Upper lobe of left lung (tissue), 6 donors: Measurements from ENCODE around the gene CSF1R. TPM values are rescaled to one million over a fixed set of nuclear protein-coding genes. Genes with fewer than 3 reads are reported as not detected.
A peak's percentile ranks its signal among the peaks of the same experiment; 100 is the strongest.

Experiments used
- ATAC-seq, 2 donors: fragments of 200-7000 bp; cut with Tn5 transposase; one replicate each; pipeline ENCODE4 v1.9.1; 2022; ENCODE audit warnings: mild to moderate bottlenecking in 2 of 2, moderate library complexity in 2 of 2; ENCODE audit not compliant: low FRiP score in 2 of 2
- DNase-seq, 2 donors: peaks; one replicate each; pipeline ENCODE4 v3.0.0-alpha.2; 2019 to 2020
- H3K27ac ChIP-seq, 4 donors: fragments of 200-600 bp; sonication (generic); one replicate each; pipeline ENCODE4 v1.5.1; 2016 to 2019
- H3K27me3 ChIP-seq, 4 donors: fragments of 200-600 bp; sonication (generic); one replicate each; pipeline ENCODE4 v1.5.1; 2017 to 2019
- H3K36me3 ChIP-seq, 4 donors: fragments of 200-600 bp; sonication (generic); one replicate each; pipeline ENCODE4 v1.5.1; 2016 to 2019
- H3K4me1 ChIP-seq, 4 donors: fragments of 200-600 bp; sonication (generic); one replicate each; pipeline ENCODE4 v1.5.1; 2018 to 2019
- H3K4me3 ChIP-seq, 4 donors: fragments of 200-600 bp; sonication (generic); one replicate each; pipeline ENCODE4 v1.5.1; 2017 to 2019; ENCODE audit warnings: mild to moderate bottlenecking in 2 of 4, moderate library complexity in 1 of 4
- H3K9me3 ChIP-seq, 4 donors: fragments of 200-600 bp; sonication (generic); one replicate each; pipeline ENCODE4 v1.5.1; 2018 to 2019
- EP300 ChIP-seq, 4 donors: sonication (generic); formaldehyde crosslinking; IDR thresholded peaks; one replicate each; pipeline ENCODE4 v1.5.1; 2017; ENCODE audit warnings: antibody characterized with exemption in 4 of 4, control low read depth in 2 of 4
- POLR2A ChIP-seq, 4 donors: fragments of 450-650 bp; IDR thresholded peaks; one replicate each; pipeline ENCODE4 v1.5.1; 2016 to 2017; ENCODE audit warnings: antibody characterized with exemption in 4 of 4, mild to moderate bottlenecking in 2 of 4
- POLR2AphosphoS5 ChIP-seq, 2 donors: sonication (generic); formaldehyde crosslinking; IDR thresholded peaks; one replicate each; pipeline ENCODE4 v1.5.1; 2017; ENCODE audit warnings: antibody characterized with exemption in 2 of 2
- WGBS, 2 donors: methylation state at CpG; one replicate each; pipeline ENCODE4 v1.1.5; 2017 to 2018; 5-methylcytosine and 5-hydroxymethylcytosine counted together
- total RNA-seq, 6 donors: library from RNA; depleted of rRNA in 4 of 6; stranded (reverse); fragments of >200 nt in 4 of 6; gene quantifications; one replicate each; pipeline versions ENCODE4 v1.1.0 to v1.2.1, GENCODE V29; 2016 to 2021
- TF ChIP-seq, protein P1 (sequence below), 6 experiments: fragments of 450-650 bp in 4 of 6; fragments of 200-600 bp in 2 of 6; sonication (generic) in 2 of 6; IDR thresholded peaks; one replicate each; pipeline ENCODE4 v1.5.1; 2016 to 2019; ENCODE audit warnings: antibody characterized with exemption in 6 of 6
- donor health status: DM: no; HTN: no; CAD: no; lungs with moderate emphysema.
- donor health status: DM: no; HTN: yes; CAD: no; lungs with severe emphysema.

Gene CSF1R
- total RNA-seq, 6 donors from 2014 or later: 13.9 to 101 (median 57.9) TPM

DNA sequence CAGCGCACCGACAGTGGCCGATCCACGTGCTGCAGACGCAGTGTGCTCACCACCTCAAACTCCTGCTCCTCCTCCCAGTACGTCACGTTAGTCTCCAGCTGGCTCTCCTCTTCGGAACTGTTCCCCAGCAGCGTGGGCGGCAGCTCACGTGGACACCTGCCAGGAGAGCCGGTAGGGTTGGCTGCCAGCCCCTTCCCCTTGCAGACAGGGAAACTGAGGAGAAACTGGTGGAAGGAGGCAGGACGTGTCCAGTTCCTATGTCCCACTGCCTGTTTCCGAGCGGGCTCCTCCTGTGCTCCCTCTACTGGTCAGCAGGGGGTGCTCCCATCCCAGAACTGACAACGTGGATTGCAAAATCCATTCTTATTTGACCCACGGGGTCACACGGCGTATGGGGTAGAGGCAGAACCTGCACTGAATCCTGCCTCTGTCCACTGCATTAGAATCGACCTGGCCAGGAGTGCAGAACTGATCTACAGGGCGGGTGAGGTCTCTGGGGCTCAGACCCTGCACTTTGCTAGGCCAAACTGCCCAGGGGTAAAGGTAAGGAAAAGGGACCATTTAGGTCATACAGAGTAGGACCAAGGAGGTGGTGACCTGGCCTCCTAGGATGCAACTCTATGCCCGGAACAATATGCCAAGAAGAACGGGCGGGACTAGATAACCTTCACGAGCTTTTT lies 43.6 kb upstream of the CSF1R start:
- TF ChIP-seq, protein P1, sequence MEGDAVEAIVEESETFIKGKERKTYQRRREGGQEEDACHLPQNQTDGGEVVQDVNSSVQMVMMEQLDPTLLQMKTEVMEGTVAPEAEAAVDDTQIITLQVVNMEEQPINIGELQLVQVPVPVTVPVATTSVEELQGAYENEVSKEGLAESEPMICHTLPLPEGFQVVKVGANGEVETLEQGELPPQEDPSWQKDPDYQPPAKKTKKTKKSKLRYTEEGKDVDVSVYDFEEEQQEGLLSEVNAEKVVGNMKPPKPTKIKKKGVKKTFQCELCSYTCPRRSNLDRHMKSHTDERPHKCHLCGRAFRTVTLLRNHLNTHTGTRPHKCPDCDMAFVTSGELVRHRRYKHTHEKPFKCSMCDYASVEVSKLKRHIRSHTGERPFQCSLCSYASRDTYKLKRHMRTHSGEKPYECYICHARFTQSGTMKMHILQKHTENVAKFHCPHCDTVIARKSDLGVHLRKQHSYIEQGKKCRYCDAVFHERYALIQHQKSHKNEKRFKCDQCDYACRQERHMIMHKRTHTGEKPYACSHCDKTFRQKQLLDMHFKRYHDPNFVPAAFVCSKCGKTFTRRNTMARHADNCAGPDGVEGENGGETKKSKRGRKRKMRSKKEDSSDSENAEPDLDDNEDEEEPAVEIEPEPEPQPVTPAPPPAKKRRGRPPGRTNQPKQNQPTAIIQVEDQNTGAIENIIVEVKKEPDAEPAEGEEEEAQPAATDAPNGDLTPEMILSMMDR (IDR thresholded peaks at IDR 0.05): peak; percentile 74 to 91 (median 88)
- TF ChIP-seq EP300 (IDR thresholded peaks at IDR 0.05) (no peak), POLR2A (IDR thresholded peaks at IDR 0.05) (no peak), POLR2AphosphoS5 (IDR thresholded peaks at IDR 0.05) (peak in 1 of 2 donors; percentile 32)
- no peak overlapping the region for H3K27ac ChIP-seq
- 34 to 58% methylated on average over 19 to 25 of the region's 25 CpGs for WGBS, 2 donors
- no peaks in the 10 kb centered on the region for H3K27me3 ChIP-seq
- no peaks in the 10 kb centered on the region for H3K9me3 ChIP-seq
- DNase-seq (peak; percentile 53 to 84), ATAC-seq (peak; percentile 72 to 89)
- peak overlapping the region in 1 of 4 donors; percentile 4 for H3K4me3 ChIP-seq
- peaks cover 0 to 25% (median 2%) of the 10 kb centered on the region in 4 donors for H3K36me3 ChIP-seq
- peaks cover 9 to 14% (median 13%) of the 10 kb centered on the region in 4 donors for H3K4me1 ChIP-seq

DNA sequence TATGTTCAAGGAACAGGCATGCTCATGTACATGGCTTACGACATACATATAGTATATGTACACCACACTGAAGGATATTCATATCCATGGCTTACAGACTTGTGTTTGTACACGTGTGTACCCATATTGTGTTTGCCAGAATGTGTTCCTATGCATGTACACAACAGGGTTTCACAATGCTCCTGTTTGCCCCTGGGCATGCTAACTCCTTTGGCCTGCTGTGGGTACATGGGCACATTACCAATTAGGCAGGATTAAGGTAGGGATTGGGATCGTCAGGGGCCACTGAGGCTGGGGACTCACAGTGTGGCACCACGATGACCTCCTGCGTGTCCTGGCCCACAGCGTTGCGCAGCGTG lies 43.1 kb upstream of the CSF1R start:
- 76 to 90% methylated on average over 4 to 8 of the region's 8 CpGs for WGBS, 2 donors
- Histone ChIP-seq H3K27me3 (no peaks in the 10 kb centered on the region), H3K36me3 (peaks cover 0 to 27% (median 2%) of the 10 kb centered on the region in 4 donors), H3K4me3 (no peak overlapping the region), H3K4me1 (peaks cover 9 to 14% (median 13%) of the 10 kb centered on the region in 4 donors), H3K9me3 (no peaks in the 10 kb centered on the region), H3K27ac (no peak overlapping the region)
- ATAC-seq (no peak), DNase-seq (no peak)
- TF ChIP-seq EP300 (IDR thresholded peaks at IDR 0.05): no peak
- TF ChIP-seq POLR2AphosphoS5 (IDR thresholded peaks at IDR 0.05): no peak
- TF ChIP-seq, protein P1 (IDR thresholded peaks at IDR 0.05): no peak
- TF ChIP-seq POLR2A (IDR thresholded peaks at IDR 0.05): no peak

DNA sequence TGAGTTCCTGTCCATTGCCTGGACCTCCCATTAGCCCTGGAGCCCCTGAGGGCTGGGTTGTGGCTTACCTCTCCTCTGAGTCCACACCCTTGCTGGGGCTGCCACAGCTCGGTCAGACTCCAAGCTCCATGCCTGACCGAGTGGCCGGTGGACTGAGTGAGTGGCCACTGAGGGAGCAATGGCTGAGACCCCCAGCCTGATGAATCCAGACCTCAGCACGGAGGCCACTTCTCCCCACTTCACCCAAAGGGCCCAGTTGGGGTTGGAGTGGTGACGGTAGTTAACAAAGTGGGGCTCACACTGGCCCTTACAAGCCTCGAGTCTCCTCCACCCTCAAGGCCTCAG lies 40.5 kb upstream of the CSF1R start:
- Histone ChIP-seq H3K27me3 (no peaks in the 10 kb centered on the region), H3K4me3 (no peak overlapping the region), H3K9me3 (no peaks in the 10 kb centered on the region), H3K27ac (no peak overlapping the region), H3K36me3 (peaks cover 0 to 38% (median 4%) of the 10 kb centered on the region in 4 donors), H3K4me1 (peaks cover 10 to 15% (median 12%) of the 10 kb centered on the region in 4 donors)
- TF ChIP-seq, protein P1 (IDR thresholded peaks at IDR 0.05): no peak
- TF ChIP-seq POLR2A (IDR thresholded peaks at IDR 0.05): no peak
- no peak for TF ChIP-seq EP300 (IDR thresholded peaks at IDR 0.05)
- no peak for TF ChIP-seq POLR2AphosphoS5 (IDR thresholded peaks at IDR 0.05)
- WGBS, 2 donors: 77 to 89% methylated on average over 3 to 6 of the region's 6 CpGs
- DNase-seq: peak in 1 of 2 donors; percentile 24
- ATAC-seq: no peak

DNA sequence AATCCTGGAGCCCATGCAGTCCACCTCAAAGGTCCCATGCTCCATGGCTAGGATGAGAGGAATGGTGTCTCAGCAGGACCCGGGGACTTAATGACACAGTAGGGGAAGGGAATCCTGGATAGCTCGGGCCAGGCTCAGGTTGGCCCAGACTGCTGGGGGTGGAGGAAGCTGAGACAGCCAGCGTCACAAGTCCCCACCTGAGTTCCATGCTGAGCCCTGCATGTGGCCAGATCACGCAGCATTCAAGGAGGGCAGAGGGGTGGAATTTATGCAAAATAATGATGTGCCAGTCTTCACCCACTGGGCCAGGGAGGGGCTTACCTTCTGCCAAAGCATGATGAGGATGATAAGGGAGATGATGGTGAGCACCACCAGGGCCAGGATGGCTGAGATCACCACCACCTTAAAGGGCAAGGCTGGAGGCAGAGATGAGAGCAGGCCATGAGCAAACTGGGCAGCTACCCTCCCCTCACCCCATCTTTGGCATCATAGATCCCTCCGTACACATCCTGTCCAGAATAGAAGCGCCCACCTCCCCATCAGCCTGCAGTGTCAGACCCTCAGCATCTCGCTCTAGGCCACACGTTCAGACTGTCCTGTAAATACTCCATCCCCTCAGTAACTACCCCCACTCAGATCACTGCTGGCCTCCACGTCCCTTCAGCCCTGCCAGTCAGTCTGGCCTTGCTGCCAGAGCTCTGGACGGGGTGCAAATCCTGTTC lies 40.0 kb upstream of the CSF1R start:
- H3K4me3 ChIP-seq: no peak overlapping the region
- DNase-seq (no peak), ATAC-seq (no peak)
- TF ChIP-seq, protein P1 (IDR thresholded peaks at IDR 0.05): no peak
- TF ChIP-seq EP300 (IDR thresholded peaks at IDR 0.05) (no peak), POLR2A (IDR thresholded peaks at IDR 0.05) (no peak), POLR2AphosphoS5 (IDR thresholded peaks at IDR 0.05) (no peak)
- peaks cover 0 to 41% (median 4%) of the 10 kb centered on the region in 4 donors for H3K36me3 ChIP-seq
- WGBS, 2 donors: 83 to 84% methylated on average over 8 to 10 of the region's 10 CpGs
- no peak overlapping the region for H3K27ac ChIP-seq
- no peaks in the 10 kb centered on the region for H3K9me3 ChIP-seq
- no peaks in the 10 kb centered on the region for H3K27me3 ChIP-seq
- H3K4me1 ChIP-seq: peaks cover 10 to 15% (median 12%) of the 10 kb centered on the region in 4 donors
